HEK293 (cell line): ENCODE measurements around the gene ZNF184.

ENCODE experiments used
- CTCF ChIA-PET: fragments of 350-600 bp; formaldehyde crosslinking; extraction: SDS; loops from one replicate; lab custom pipeline; 2021; ENCODE audit warnings: antibody characterized with exemption; lab: Yijun Ruan, JAX
- POLR2A ChIA-PET: fragments of 300-600 bp; formaldehyde crosslinking; extraction: SDS; loops from one replicate; lab custom pipeline; 2020; ENCODE audit warnings: antibody characterized with exemption, inconsistent platforms; lab: Yijun Ruan, JAX
- H3K27ac ChIP-seq: fragments of 200-500 bp; sonication (Bioruptor generic); 2 replicates; pipeline ENCODE4 v1.5.1; 2014; ENCODE audit warnings: low read depth, low read length, control low read depth, inconsistent platforms; ENCODE audit errors: extremely low read depth
- H3K36me3 ChIP-seq, 2 experiments: fragments of 200-500 bp in 1 of 2; sonication (Bioruptor generic) in 1 of 2; 1 replicate in 1 of 2; 2 replicates in 1 of 2; pipeline ENCODE4 v1.5.1; 2014 to 2017; ENCODE audit warnings: inconsistent platforms in 2 of 2, low read length in 2 of 2; ENCODE audit not compliant: control insufficient read depth in 2 of 2, insufficient read depth in 1 of 2
- H3K4me1 ChIP-seq: fragments of 200-500 bp; sonication (Bioruptor generic); 2 replicates; pipeline ENCODE4 v1.5.1; 2014; ENCODE audit warnings: mild to moderate bottlenecking, low read length, inconsistent platforms; ENCODE audit not compliant: control insufficient read depth, insufficient read depth
- H3K4me3 ChIP-seq: 2 replicates; pipeline ENCODE4 v1.5.1; 2011; ENCODE audit warnings: low read depth, mild to moderate bottlenecking, control low read depth, low read length, moderate library complexity
- H3K9me3 ChIP-seq: fragments of 200-500 bp; sonication (Bioruptor generic); 2 replicates; pipeline ENCODE4 v1.5.1; 2014; ENCODE audit warnings: low read depth, low read length, inconsistent platforms; ENCODE audit not compliant: control insufficient read depth, insufficient read depth
- SALL2 ChIP-seq: fragments of 450-650 bp; formaldehyde crosslinking; IDR thresholded peaks from 2 replicates; pipeline ENCODE4 v1.5.0; 2017; ENCODE audit warnings: missing biosample characterization, mild to moderate bottlenecking, missing genetic modification characterization, borderline replicate concordance
- SP3 ChIP-seq: fragments of 450-650 bp; formaldehyde crosslinking; IDR thresholded peaks from 2 replicates; pipeline ENCODE4 v1.5.1; 2016; ENCODE audit warnings: missing biosample characterization, missing genetic modification characterization
- ZBTB7A ChIP-seq: fragments of 450-650 bp; formaldehyde crosslinking; IDR thresholded peaks from 2 replicates; pipeline ENCODE4 v1.5.1; 2016; ENCODE audit warnings: low read depth, missing biosample characterization, missing genetic modification characterization
- ZIC2 ChIP-seq: fragments of 450-650 bp; formaldehyde crosslinking; IDR thresholded peaks from 2 replicates; pipeline ENCODE4 v1.5.1; 2016; ENCODE audit warnings: missing biosample characterization, missing genetic modification characterization
- ZNF114 ChIP-seq: fragments of 450-650 bp; formaldehyde crosslinking; IDR thresholded peaks from 2 replicates; pipeline ENCODE4 v1.5.0; 2017; ENCODE audit warnings: missing biosample characterization, missing genetic modification characterization
- ZNF132 ChIP-seq: fragments of 450-650 bp; formaldehyde crosslinking; IDR thresholded peaks from 2 replicates; pipeline ENCODE4 v1.5.1; 2017; ENCODE audit warnings: missing biosample characterization, missing genetic modification characterization, borderline replicate concordance
- ZNF146 ChIP-seq: fragments of 450-650 bp; formaldehyde crosslinking; IDR thresholded peaks from 2 replicates; pipeline ENCODE4 v1.5.1; 2016; ENCODE audit warnings: missing biosample characterization, missing genetic modification characterization
- ZNF19 ChIP-seq: fragments of 450-650 bp; formaldehyde crosslinking; IDR thresholded peaks from 2 replicates; pipeline ENCODE4; 2016; ENCODE audit warnings: missing biosample characterization, missing genetic modification characterization, low read depth
- ZNF23 ChIP-seq: fragments of 450-650 bp; formaldehyde crosslinking; IDR thresholded peaks from 2 replicates; pipeline ENCODE4 v1.5.1; 2016; ENCODE audit warnings: missing biosample characterization, missing genetic modification characterization, borderline replicate concordance
- ZNF311 ChIP-seq: fragments of 450-650 bp; formaldehyde crosslinking; IDR thresholded peaks from 2 replicates; pipeline ENCODE4 v1.5.1; 2017; ENCODE audit warnings: missing biosample characterization, missing genetic modification characterization, borderline replicate concordance
- ZNF366 ChIP-seq: fragments of 450-650 bp; formaldehyde crosslinking; conservative IDR thresholded peaks from 2 replicates; pipeline ENCODE4 v1.5.1; 2016; ENCODE audit warnings: missing biosample characterization, missing genetic modification characterization
- ZNF426 ChIP-seq: fragments of 450-650 bp; formaldehyde crosslinking; IDR thresholded peaks from 2 replicates; pipeline ENCODE4 v1.5.1; 2017; ENCODE audit warnings: missing biosample characterization, missing genetic modification characterization, mild to moderate bottlenecking, inconsistent platforms, moderate library complexity
- ZNF510 ChIP-seq: fragments of 450-650 bp; formaldehyde crosslinking; IDR thresholded peaks from 2 replicates; pipeline ENCODE4 v1.5.1; 2018; ENCODE audit warnings: mild to moderate bottlenecking, missing genetic modification characterization, missing biosample characterization; ENCODE audit not compliant: insufficient replicate concordance
- ZNF521 ChIP-seq: fragments of 450-650 bp; formaldehyde crosslinking; IDR thresholded peaks from 2 replicates; pipeline ENCODE4 v1.5.1; 2017; ENCODE audit warnings: missing biosample characterization, mild to moderate bottlenecking, missing genetic modification characterization
- ZNF544 ChIP-seq: fragments of 450-650 bp; formaldehyde crosslinking; IDR thresholded peaks from 2 replicates; pipeline ENCODE4 v1.5.0; 2017; ENCODE audit warnings: missing biosample characterization, missing genetic modification characterization
- ZNF560 ChIP-seq: fragments of 450-650 bp; formaldehyde crosslinking; IDR thresholded peaks from 2 replicates; pipeline ENCODE4 v1.5.1; 2017; ENCODE audit warnings: missing biosample characterization, missing genetic modification characterization, borderline replicate concordance
- ZNF571 ChIP-seq: fragments of 450-650 bp; formaldehyde crosslinking; IDR thresholded peaks from 2 replicates; pipeline ENCODE4 v1.5.0; 2017; ENCODE audit warnings: missing biosample characterization, missing genetic modification characterization
- ZNF621 ChIP-seq: fragments of 450-650 bp; formaldehyde crosslinking; IDR thresholded peaks from 2 replicates; pipeline ENCODE4 v1.5.1; 2017; ENCODE audit warnings: missing biosample characterization, missing genetic modification characterization
- ZNF660 ChIP-seq: fragments of 450-650 bp; IDR thresholded peaks from 2 replicates; pipeline ENCODE4 v1.5.1; 2018; ENCODE audit warnings: missing biosample characterization, mild to moderate bottlenecking, missing genetic modification characterization
- ZNF664 ChIP-seq: fragments of 450-650 bp; formaldehyde crosslinking; IDR thresholded peaks from 2 replicates; pipeline ENCODE4 v1.5.1; 2016; ENCODE audit warnings: missing biosample characterization, missing genetic modification characterization
- ZNF768 ChIP-seq: fragments of 450-650 bp; formaldehyde crosslinking; IDR thresholded peaks from 2 replicates; pipeline ENCODE4 v1.5.1; 2018; ENCODE audit warnings: missing biosample characterization, mild to moderate bottlenecking, missing genetic modification characterization
- ZNF792 ChIP-seq: fragments of 450-650 bp; formaldehyde crosslinking; IDR thresholded peaks from 2 replicates; pipeline ENCODE4 v1.5.1; 2016; ENCODE audit warnings: missing biosample characterization, missing genetic modification characterization
- TF ChIP-seq, protein P1 (sequence below): fragments of 450-650 bp; formaldehyde crosslinking; IDR thresholded peaks from 2 replicates; pipeline ENCODE4 v1.5.1; 2016; ENCODE audit warnings: missing biosample characterization, missing genetic modification characterization
- TF ChIP-seq, protein P2 (sequence below): fragments of 450-650 bp; formaldehyde crosslinking; IDR thresholded peaks from 2 replicates; pipeline ENCODE4 v1.5.1; 2016; ENCODE audit warnings: missing biosample characterization, missing genetic modification characterization
- TF ChIP-seq, protein P3 (sequence below): fragments of 450-650 bp; formaldehyde crosslinking; IDR thresholded peaks from 2 replicates; pipeline ENCODE4 v1.5.1; 2017; ENCODE audit warnings: missing biosample characterization, missing genetic modification characterization
- TF ChIP-seq, protein P4 (sequence below): fragments of 450-650 bp; formaldehyde crosslinking; optimal IDR thresholded peaks from 2 replicates; pipeline ENCODE3; 2016; ENCODE audit warnings: missing biosample characterization, mild to moderate bottlenecking, missing genetic modification characterization
- TF ChIP-seq, protein P5 (sequence below): fragments of 450-650 bp; formaldehyde crosslinking; IDR thresholded peaks from 2 replicates; pipeline ENCODE4 v1.5.1; 2016; ENCODE audit warnings: missing biosample characterization, missing genetic modification characterization
- TF ChIP-seq, protein P6 (sequence below): fragments of 450-650 bp; IDR thresholded peaks from 2 replicates; pipeline ENCODE4 v1.5.1; 2018; ENCODE audit warnings: missing biosample characterization, mild to moderate bottlenecking, missing genetic modification characterization

Gene ZNF184

DNA sequence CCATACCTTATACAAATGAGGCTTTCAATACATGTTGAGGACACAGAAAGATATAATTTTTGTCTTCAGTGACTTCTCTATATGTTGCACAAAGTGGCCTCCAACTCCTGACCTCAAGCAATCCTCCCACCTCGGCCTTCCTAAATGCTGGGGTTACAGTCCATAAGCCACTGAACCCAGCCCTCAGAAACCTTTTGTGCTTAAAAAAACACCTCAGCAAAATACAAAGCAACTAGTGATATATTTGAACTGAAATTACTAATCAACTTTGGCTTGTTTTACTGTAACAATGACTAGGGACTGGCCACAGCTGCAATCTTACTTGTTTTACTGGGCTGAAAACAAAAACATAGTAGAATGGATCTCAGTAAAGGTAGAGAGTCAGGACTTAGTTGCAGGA, 3.2 kb upstream of the ZNF184 start:
- H3K9me3 ChIP-seq, result no peaks in the 10 kb centered on the region
- H3K27ac ChIP-seq, result no peak overlapping the region
- H3K4me1 ChIP-seq, result no peaks in the 10 kb centered on the region
- POLR2A ChIA-PET, result no interaction called here
- no peaks in the 10 kb centered on the region for H3K36me3 ChIP-seq
- no peak overlapping the region for H3K4me3 ChIP-seq
- no peak for TF ChIP-seq ZNF510 (tag by site-specific recombination)
- no peak for TF ChIP-seq ZIC2 (tag by site-specific recombination)
- TF ChIP-seq ZNF132 (tag by site-specific recombination), result no peak
- no peak for TF ChIP-seq ZNF366 (tag by site-specific recombination)
- TF ChIP-seq ZNF571, result no peak
- TF ChIP-seq ZNF660, result no peak
- TF ChIP-seq, protein P1, sequence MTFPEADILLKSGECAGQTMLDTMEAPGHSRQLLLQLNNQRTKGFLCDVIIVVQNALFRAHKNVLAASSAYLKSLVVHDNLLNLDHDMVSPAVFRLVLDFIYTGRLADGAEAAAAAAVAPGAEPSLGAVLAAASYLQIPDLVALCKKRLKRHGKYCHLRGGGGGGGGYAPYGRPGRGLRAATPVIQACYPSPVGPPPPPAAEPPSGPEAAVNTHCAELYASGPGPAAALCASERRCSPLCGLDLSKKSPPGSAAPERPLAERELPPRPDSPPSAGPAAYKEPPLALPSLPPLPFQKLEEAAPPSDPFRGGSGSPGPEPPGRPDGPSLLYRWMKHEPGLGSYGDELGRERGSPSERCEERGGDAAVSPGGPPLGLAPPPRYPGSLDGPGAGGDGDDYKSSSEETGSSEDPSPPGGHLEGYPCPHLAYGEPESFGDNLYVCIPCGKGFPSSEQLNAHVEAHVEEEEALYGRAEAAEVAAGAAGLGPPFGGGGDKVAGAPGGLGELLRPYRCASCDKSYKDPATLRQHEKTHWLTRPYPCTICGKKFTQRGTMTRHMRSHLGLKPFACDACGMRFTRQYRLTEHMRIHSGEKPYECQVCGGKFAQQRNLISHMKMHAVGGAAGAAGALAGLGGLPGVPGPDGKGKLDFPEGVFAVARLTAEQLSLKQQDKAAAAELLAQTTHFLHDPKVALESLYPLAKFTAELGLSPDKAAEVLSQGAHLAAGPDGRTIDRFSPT (tag by site-specific recombination), result no peak
- TF ChIP-seq ZNF114 (tag by site-specific recombination), result no peak
- TF ChIP-seq, protein P2, sequence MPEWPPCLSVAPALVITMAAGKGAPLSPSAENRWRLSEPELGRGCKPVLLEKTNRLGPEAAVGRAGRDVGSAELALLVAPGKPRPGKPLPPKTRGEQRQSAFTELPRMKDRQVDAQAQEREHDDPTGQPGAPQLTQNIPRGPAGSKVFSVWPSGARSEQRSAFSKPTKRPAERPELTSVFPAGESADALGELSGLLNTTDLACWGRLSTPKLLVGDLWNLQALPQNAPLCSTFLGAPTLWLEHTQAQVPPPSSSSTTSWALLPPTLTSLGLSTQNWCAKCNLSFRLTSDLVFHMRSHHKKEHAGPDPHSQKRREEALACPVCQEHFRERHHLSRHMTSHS (tag by site-specific recombination), result no peak
- TF ChIP-seq ZNF560 (tag by site-specific recombination), result no peak
- TF ChIP-seq SP3 (tag by site-specific recombination), result no peak
- no peak for TF ChIP-seq ZNF621 (tag by site-specific recombination)
- TF ChIP-seq, protein P3, sequence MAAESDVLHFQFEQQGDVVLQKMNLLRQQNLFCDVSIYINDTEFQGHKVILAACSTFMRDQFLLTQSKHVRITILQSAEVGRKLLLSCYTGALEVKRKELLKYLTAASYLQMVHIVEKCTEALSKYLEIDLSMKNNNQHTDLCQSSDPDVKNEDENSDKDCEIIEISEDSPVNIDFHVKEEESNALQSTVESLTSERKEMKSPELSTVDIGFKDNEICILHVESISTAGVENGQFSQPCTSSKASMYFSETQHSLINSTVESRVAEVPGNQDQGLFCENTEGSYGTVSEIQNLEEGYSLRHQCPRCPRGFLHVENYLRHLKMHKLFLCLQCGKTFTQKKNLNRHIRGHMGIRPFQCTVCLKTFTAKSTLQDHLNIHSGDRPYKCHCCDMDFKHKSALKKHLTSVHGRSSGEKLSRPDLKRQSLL (tag by site-specific recombination), result no peak
- no peak for TF ChIP-seq ZNF146 (tag by site-specific recombination)
- no peak for TF ChIP-seq ZNF792 (tag by site-specific recombination)
- no peak for TF ChIP-seq ZNF544
- TF ChIP-seq ZNF664 (tag by site-specific recombination), result no peak
- TF ChIP-seq SALL2 (tag by site-specific recombination), result no peak
- TF ChIP-seq, protein P4, sequence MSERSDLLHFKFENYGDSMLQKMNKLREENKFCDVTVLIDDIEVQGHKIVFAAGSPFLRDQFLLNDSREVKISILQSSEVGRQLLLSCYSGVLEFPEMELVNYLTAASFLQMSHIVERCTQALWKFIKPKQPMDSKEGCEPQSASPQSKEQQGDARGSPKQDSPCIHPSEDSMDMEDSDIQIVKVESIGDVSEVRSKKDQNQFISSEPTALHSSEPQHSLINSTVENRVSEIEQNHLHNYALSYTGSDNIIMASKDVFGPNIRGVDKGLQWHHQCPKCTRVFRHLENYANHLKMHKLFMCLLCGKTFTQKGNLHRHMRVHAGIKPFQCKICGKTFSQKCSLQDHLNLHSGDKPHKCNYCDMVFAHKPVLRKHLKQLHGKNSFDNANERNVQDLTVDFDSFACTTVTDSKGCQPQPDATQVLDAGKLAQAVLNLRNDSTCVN (tag by site-specific recombination), result no peak
- CTCF ChIA-PET, result interaction anchor here (0.7 kb wide), 1 partner anchor 173 kb away, joined by 3 read pairs; no protein-coding TSS in a partner anchor

DNA sequence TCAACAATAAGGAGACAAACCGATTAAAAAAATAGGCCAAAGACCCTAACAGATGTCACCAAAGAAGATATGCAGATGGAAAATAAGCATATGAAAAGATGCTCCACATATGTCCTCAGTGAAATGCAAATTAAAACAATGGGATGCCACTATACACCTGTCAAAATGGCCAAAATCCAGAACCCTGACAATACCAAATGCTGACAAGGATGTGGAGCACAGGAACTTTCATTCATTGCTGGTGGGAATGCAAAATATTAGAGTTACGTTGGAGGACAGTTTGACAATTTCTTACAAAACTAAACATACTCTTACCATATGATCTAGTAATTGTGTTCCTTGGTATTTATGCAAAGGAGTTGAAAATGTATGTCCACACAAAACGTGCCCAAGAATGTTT, 1.8 kb upstream of the ZNF184 start:
- Histone ChIP-seq H3K36me3 (peaks cover 0 to 5% of the 10 kb centered on the region in 2 experiments; a peak in 1 of 3 replicates), H3K27ac (no peak overlapping the region), H3K4me3 (no peak overlapping the region), H3K9me3 (no peaks in the 10 kb centered on the region), H3K4me1 (no peaks in the 10 kb centered on the region)
- ChIA-PET CTCF (interaction anchor here (0.6 kb wide), 1 partner anchor 731 kb away, joined by 4 read pairs; no protein-coding TSS in a partner anchor), POLR2A (interaction anchor here (1.0 to 2.5 kb wide), 2 partner anchors 86 to 223 kb away, joined by 3 to 8 read pairs; partner anchors contain the start of gene ZNF391)
- TF ChIP-seq ZNF426 (tag by site-specific recombination), result no peak
- TF ChIP-seq SALL2 (tag by site-specific recombination), result no peak
- TF ChIP-seq ZNF311 (tag by site-specific recombination), result no peak
- no peak for TF ChIP-seq ZNF768 (tag by site-specific recombination)
- TF ChIP-seq ZNF23, result no peak
- TF ChIP-seq, protein P5, sequence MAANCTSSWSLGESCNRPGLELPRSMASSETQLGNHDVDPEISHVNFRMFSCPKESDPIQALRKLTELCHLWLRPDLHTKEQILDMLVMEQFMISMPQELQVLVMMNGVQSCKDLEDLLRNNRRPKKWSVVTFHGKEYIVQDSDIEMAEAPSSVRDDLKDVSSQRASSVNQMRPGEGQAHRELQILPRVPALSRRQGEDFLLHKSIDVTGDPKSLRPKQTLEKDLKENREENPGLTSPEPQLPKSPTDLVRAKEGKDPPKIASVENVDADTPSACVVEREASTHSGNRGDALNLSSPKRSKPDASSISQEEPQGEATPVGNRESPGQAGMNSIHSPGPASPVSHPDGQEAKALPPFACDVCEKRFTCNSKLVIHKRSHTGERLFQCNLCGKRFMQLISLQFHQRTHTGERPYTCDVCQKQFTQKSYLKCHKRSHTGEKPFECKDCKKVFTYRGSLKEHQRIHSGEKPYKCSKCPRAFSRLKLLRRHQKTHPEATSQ (tag by site-specific recombination), result no peak
- no peak for TF ChIP-seq ZBTB7A (tag by site-specific recombination)
- TF ChIP-seq ZNF19 (tag by site-specific recombination), result no peak
- no peak for TF ChIP-seq ZNF521
- TF ChIP-seq, protein P6, sequence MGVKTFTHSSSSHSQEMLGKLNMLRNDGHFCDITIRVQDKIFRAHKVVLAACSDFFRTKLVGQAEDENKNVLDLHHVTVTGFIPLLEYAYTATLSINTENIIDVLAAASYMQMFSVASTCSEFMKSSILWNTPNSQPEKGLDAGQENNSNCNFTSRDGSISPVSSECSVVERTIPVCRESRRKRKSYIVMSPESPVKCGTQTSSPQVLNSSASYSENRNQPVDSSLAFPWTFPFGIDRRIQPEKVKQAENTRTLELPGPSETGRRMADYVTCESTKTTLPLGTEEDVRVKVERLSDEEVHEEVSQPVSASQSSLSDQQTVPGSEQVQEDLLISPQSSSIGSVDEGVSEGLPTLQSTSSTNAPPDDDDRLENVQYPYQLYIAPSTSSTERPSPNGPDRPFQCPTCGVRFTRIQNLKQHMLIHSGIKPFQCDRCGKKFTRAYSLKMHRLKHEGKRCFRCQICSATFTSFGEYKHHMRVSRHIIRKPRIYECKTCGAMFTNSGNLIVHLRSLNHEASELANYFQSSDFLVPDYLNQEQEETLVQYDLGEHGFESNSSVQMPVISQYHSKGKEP (tag by site-specific recombination), result no peak
